Measurements from ENCODE around the gene GRM4.

The GRM4 gene

GRCh38 chr6:34170346-34170745 lies 24.5 kb upstream of the GRM4 start:
- H3K27ac Mint-ChIP-seq = no peak overlapping the region
- H3K9me3 Mint-ChIP-seq = peaks cover 5% of the 10 kb centered on the region
- no peaks in the 10 kb centered on the region for H3K27me3 Mint-ChIP-seq
- no peak overlapping the region for H3K4me3 Mint-ChIP-seq
- H3K4me1 Mint-ChIP-seq = peaks cover 23% of the 10 kb centered on the region
- H3K36me3 Mint-ChIP-seq = peaks cover 1% of the 10 kb centered on the region

DNA sequence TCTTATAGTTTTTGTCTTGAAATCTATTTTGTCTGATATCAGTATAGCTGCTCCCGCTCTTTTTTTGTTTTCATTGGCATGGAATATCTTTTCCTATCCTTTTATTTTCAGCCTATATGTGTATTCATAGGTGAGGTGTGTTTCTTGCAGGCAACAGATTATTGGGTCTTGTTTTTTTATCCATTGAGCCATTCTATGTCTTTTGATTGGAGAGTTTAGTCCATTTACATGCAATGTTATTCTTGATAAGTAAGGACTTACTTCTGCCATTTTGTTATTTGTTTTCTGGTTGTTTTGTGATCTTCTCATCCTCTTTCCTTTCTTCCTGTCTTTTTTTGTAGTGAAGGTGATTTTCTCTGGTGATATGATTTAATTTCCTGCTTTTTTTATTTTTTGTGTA lies 24.0 kb upstream of the GRM4 start:
- H3K4me1 Mint-ChIP-seq = peaks cover 26% of the 10 kb centered on the region
- H3K27ac Mint-ChIP-seq = peak overlapping the region; percentile 4
- H3K9me3 Mint-ChIP-seq = peaks cover 5% of the 10 kb centered on the region
- no peaks in the 10 kb centered on the region for H3K27me3 Mint-ChIP-seq
- peaks cover 1% of the 10 kb centered on the region for H3K36me3 Mint-ChIP-seq
- no peak overlapping the region for H3K4me3 Mint-ChIP-seq

DNA sequence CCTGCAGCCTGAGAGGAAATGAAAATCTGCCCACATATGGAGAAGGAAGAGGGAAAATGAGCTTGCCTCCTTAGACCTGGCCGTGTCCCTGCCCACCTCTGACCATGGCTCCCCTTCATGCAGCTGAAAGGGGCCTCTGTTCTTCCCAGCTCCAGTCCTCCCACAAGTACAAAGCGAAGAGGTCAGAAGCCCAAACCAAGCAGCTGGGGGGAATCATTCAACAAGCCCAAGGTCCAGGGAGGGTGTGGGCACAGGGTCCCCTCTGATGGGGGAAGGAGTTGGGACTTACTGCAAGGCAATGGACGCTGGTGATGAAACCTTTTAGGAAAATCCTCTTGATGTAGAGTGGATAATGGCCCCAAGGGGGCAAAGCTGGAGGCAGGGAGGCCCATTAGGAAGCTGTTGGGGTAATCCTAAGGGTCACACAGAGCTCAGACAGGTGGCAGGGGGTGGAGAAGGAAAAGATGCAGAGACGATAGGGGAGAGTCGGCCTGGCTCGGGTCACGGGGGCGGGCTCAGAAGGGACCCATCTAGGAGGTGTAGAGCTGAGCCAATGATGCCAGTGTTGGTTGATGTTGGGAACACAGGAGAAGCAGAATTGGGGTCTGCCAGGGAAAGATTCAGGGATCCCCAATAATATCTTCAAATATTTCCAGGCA lies 16.1 kb upstream of the GRM4 start:
- Mint-ChIP-seq H3K9me3 (no peaks in the 10 kb centered on the region), H3K27me3 (no peaks in the 10 kb centered on the region), H3K4me1 (peaks cover 14% of the 10 kb centered on the region), H3K4me3 (no peak overlapping the region), H3K36me3 (peaks cover 2% of the 10 kb centered on the region), H3K27ac (peak overlapping the region; percentile 52)

- Mint-ChIP-seq H3K4me3 (no peak overlapping the region), H3K9me3 (no peaks in the 10 kb centered on the region), H3K36me3 (peaks cover 2% of the 10 kb centered on the region), H3K27me3 (no peaks in the 10 kb centered on the region), H3K27ac (no peak overlapping the region), H3K4me1 (peaks cover 5% of the 10 kb centered on the region)
Measured at GRCh38 chr6:34159844-34160243, 14.0 kb upstream of the GRM4 start.

DNA sequence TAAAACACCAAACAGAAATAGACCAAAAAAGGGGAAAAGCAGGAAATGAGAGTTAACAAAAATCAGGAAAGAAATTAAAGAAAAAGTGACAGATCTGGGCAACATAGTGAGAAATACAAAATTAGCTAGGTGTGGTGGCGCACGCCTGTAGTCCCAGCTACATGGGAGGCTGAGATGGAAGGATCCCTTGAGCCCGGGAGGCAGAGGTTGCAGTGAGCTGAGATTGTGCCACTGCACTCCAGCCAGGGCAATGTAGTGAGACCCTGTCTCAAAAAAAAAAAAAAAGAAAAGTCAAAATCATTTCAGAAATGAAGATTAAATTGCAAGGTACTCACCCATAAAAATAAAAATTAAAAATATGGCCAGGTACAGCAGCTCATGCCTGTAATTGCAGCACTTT lies 13.0 kb upstream of the GRM4 start:
- Mint-ChIP-seq H3K4me3 (no peak overlapping the region), H3K27me3 (no peaks in the 10 kb centered on the region), H3K27ac (no peak overlapping the region), H3K4me1 (peaks cover 3% of the 10 kb centered on the region), H3K36me3 (peaks cover 2% of the 10 kb centered on the region), H3K9me3 (no peaks in the 10 kb centered on the region)

- Mint-ChIP-seq H3K36me3 (peaks cover 2% of the 10 kb centered on the region), H3K27ac (no peak overlapping the region), H3K4me1 (no peaks in the 10 kb centered on the region), H3K9me3 (no peaks in the 10 kb centered on the region), H3K4me3 (no peak overlapping the region), H3K27me3 (peaks cover 3% of the 10 kb centered on the region)
Measured at GRCh38 chr6:34157851-34158250, 12.0 kb upstream of the GRM4 start.

DNA sequence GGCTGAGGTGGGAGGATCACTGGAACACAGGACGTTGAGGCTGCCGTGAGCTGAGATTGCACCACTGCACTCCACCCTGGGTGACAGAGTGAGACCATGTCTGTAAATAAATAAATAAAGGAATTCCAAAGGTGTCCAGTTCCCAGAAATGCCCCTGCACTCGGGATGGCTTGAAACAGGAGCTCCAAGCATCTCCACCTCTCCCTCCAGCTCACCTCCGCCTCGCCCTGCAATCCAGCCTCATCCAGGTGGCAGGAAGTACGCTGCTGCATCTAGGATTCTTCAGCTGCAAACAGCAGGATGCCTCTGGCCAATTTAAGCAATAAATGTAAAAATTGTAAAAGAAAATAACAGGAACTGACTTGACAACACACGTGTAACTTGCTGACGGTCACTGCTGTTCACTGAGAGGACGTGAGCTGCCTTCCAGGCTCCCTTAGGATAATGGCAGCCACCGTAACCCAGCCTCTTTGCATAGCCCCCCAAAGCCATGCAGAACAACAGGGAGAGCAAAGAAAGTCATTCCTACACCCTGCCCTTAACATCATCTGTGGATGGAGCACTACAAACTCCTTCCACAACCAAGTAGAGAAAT lies 11.4 kb upstream of the GRM4 start:
- Mint-ChIP-seq H3K4me3 (no peak overlapping the region), H3K9me3 (no peaks in the 10 kb centered on the region), H3K4me1 (no peaks in the 10 kb centered on the region), H3K36me3 (peaks cover 2% of the 10 kb centered on the region), H3K27me3 (peaks cover 6% of the 10 kb centered on the region), H3K27ac (no peak overlapping the region)

- no peak overlapping the region for H3K4me3 Mint-ChIP-seq
- H3K27me3 Mint-ChIP-seq = peaks cover 11% of the 10 kb centered on the region
- H3K4me1 Mint-ChIP-seq = no peaks in the 10 kb centered on the region
- no peaks in the 10 kb centered on the region for H3K9me3 Mint-ChIP-seq
- H3K36me3 Mint-ChIP-seq = peaks cover 2% of the 10 kb centered on the region
- H3K27ac Mint-ChIP-seq = no peak overlapping the region
Measured at GRCh38 chr6:34155471-34156300, 9.8 kb upstream of the GRM4 start.

DNA sequence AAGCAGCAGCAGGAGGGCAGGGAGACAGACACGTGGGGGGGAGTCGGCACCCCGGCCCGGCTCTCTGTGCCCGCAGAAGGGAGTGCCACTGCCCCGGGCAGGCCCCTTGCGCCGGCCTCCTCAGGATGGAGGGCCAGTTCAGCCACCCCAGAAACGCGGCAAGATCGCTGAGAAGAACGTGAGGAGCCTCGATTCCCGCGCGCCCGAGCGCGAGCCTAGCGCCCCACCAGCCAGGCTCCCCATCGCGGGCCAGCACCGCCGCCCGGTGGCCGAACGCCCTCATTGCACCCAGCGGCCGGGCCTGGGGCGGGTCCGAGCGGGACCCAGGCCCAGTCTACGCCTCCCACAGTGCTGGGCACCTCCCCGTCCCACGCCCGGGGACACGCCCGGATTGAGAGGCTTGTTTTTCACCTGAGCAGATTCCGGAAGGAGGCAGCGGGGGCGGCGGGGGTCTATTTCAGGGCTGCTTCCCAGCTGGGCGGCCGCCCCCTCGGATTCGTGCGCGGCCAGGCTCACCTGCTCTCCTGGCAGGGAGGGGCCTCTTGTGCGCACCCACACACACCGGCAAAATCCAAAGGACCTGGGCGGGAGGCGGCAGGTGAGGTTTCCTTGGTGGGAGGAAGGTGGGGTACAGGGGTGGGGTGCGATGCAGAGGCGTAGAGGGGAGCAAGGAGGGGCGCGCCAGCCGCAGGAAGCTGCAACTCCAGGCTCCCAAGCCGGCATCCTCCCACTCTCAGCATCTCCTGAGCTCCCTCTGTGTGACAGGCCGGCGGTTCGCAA lies 9.0 kb upstream of the GRM4 start:
- peaks cover 19% of the 10 kb centered on the region for H3K27me3 Mint-ChIP-seq
- H3K36me3 Mint-ChIP-seq = peaks cover 2% of the 10 kb centered on the region

GRCh38 chr6:34152806-34153520 lies 7.1 kb upstream of the GRM4 start:
- H3K27ac Mint-ChIP-seq = no peak overlapping the region
- peaks cover 25% of the 10 kb centered on the region for H3K27me3 Mint-ChIP-seq
- no peaks in the 10 kb centered on the region for H3K36me3 Mint-ChIP-seq
- no peak overlapping the region for H3K4me3 Mint-ChIP-seq
- H3K4me1 Mint-ChIP-seq = no peaks in the 10 kb centered on the region
- H3K9me3 Mint-ChIP-seq = no peaks in the 10 kb centered on the region

More for the DNA sequence above, 9.0 kb upstream of the GRM4 start:
- Mint-ChIP-seq H3K27ac (no peak overlapping the region), H3K4me3 (peak overlapping the region; percentile 59), H3K4me1 (no peaks in the 10 kb centered on the region), H3K9me3 (no peaks in the 10 kb centered on the region)

DNA sequence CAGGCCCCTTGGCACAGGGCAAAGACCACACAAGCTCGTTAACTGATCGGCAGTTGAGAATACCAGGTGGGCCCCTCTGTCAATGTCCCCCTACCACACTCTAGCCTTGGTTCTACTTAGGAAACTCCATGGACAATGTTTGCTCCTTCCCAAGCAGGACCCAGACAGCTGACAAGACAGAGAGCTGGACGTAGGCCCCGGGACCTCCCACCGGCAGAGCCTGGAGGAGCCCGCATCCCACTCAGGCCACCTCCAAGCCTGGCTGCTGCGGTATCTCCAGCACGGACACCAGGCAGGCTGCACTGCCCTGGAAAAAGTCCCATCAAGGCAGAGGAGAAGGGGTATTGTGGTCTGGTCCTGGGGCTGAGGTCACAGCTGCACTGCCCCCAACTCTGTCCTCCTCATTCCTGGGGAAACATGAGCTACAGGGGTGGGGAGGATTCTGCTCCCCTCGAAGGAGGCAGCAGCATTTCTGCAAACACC lies 6.2 kb upstream of the GRM4 start:
- Mint-ChIP-seq H3K4me1 (no peaks in the 10 kb centered on the region), H3K9me3 (no peaks in the 10 kb centered on the region), H3K4me3 (no peak overlapping the region), H3K27ac (no peak overlapping the region), H3K27me3 (peaks cover 26% of the 10 kb centered on the region), H3K36me3 (no peaks in the 10 kb centered on the region)

DNA sequence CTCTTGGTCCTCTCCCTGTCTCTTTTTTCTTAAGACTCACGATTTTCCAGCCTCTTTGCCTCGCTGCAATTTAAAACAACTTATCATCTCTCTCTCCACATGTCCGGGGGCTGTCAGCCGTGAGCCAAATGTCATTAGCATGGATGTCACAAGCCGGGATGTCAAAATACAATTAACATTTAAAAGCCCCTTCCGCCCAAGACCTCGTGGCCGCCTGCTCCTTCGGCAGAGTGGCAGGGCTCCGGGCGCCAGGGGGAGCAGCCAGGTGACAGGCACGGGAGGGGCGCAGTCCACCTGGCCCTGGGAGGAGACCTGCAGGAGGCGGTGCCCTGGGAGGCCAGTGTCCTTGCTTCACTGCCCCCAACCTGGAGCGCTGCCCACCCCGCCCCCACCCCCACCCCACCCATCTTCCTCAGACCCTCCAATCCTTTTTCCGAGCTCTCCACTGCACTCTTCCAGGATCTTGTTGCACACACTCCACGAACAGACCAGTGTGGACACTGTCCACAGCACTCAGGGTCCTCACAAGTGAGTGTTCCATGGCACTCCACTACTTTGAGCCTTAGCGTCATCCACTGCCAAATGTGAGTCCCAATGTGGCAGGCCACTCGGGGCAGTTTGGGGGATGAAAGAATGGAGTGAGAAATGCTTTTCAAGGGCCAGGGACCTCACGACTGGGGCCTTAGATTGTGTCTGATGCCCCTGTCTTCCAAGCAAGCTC lies 5.6 kb upstream of the GRM4 start:
- no peak overlapping the region for H3K27ac Mint-ChIP-seq
- no peaks in the 10 kb centered on the region for H3K4me1 Mint-ChIP-seq
- H3K27me3 Mint-ChIP-seq = peaks cover 28% of the 10 kb centered on the region
- H3K9me3 Mint-ChIP-seq = no peaks in the 10 kb centered on the region
- H3K36me3 Mint-ChIP-seq = no peaks in the 10 kb centered on the region
- H3K4me3 Mint-ChIP-seq = no peak overlapping the region

DNA sequence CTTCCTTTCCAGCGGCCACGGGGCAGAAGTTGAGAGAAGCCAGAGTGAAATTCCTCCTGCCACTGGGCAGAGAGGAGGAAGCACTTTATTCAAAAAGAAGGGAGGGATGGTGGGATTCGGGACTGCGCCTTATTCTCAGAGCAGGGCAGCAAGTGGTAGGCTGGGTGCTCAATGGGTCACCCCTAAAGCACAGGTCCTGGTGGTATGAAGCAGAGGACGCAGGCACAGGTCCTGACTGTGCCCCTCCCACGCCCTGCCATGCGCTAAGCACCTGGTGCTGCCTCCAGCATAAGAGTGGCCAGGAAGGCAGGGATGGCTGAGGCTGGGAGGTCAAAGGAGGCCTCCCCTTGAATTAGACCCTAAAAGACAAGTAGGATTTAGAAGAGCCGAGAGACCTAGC lies 4.9 kb upstream of the GRM4 start:
- Mint-ChIP-seq H3K27ac (no peak overlapping the region), H3K36me3 (no peaks in the 10 kb centered on the region), H3K27me3 (peaks cover 32% of the 10 kb centered on the region), H3K9me3 (no peaks in the 10 kb centered on the region), H3K4me1 (peaks cover 5% of the 10 kb centered on the region), H3K4me3 (no peak overlapping the region)

DNA sequence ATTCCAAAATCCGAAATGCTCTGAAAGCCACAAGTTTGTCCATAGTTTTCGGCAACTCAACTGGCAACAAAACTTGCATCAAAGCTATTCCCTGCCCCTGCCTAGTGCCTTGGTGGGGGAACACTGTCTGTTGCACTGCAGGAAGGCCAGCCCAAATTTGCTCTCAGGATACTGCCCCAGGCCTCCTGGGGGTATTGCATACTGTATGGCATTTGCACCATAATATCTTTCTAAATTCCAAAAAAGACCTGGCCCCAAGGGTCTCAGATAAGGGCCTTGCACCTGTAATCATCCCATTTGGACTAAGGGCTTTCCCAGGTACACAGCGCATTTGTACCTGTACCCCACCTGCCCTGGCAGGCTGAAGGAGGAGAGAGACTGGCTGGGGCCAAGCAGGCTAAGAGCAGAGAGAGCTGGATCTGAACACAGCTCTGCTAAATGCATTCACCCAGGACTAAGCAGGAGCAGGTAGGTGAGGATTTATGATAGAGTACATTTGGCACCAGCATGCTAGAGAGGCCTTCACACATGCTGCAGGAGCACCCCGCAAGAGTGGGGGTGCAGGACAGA lies 4.0 kb upstream of the GRM4 start:
- Mint-ChIP-seq H3K27ac (no peak overlapping the region), H3K36me3 (no peaks in the 10 kb centered on the region), H3K4me1 (peaks cover 6% of the 10 kb centered on the region), H3K27me3 (peaks cover 32% of the 10 kb centered on the region), H3K4me3 (no peak overlapping the region), H3K9me3 (no peaks in the 10 kb centered on the region)
